Endometrial microvascular endothelial cells (primary cell): ENCODE results near the gene KCMF1. TPM values are rescaled to one million over a fixed set of nuclear protein-coding genes. Genes with fewer than 3 reads are reported as not detected.

ENCODE experiments used
- total RNA-seq: library from RNA; depleted of rRNA; stranded (reverse); fragments of >200 nt; gene quantifications from one replicate; pipeline ENCODE4 v1.2.3, GENCODE V29; 2015; ENCODE audit errors: inconsistent ontology term

The KCMF1 gene
- total RNA-seq, 1 donor from 2014 or later, result 68.7 TPM

Other genes with a start within 250 kb of the KCMF1 start
- gene TRABD2A, start 90.1 kb upstream of the KCMF1 start, total RNA-seq, result 8.2 TPM
- 8,106 TPM for gene TMSB10, start 65.5 kb upstream of the KCMF1 start, total RNA-seq
- gene TCF7L1, start 162.2 kb downstream of the KCMF1 start, total RNA-seq, result 3.1 TPM